OCI-LY7 (cell line): Measurements from ENCODE around the gene GCNT3. TPM values are rescaled to one million over a fixed set of nuclear protein-coding genes. Genes with fewer than 3 reads are reported as not detected.

ENCODE experiments used
- BruUV-seq: library from RNA; stranded (reverse); fragments of 400-500 nt; replicated peaks from 2 replicates; lab custom pipeline; 2021; lab: Mats Ljungman, UMichigan
- CTCF ChIA-PET: fragments of 300-600 bp; sonication (Branson Sonifier 250); formaldehyde crosslinking; loops from one replicate; lab custom pipeline; 2022; ENCODE audit warnings: antibody characterized with exemption; ENCODE audit not compliant: unreplicated experiment; lab: Charles Lee
- POLR2A ChIA-PET: fragments of 300-600 bp; sonication (Branson Sonifier 250); formaldehyde crosslinking; loops from one replicate; lab custom pipeline; 2022; ENCODE audit warnings: antibody characterized with exemption; lab: Charles Lee
- DNase-seq: peaks from one replicate; pipeline ENCODE4 v3.0.0-alpha.2; 2015; ENCODE audit warnings: low spot score
- H2AFZ ChIP-seq: fragments of 200-600 bp; sonication (generic), shearing (Covaris generic); 2 replicates; pipeline ENCODE4 v1.6.1; 2014; ENCODE audit warnings: mild to moderate bottlenecking, antibody characterized with exemption, low read length, moderate library complexity
- H3K27ac ChIP-seq: fragments of 200-600 bp; sonication (generic); 2 replicates; pipeline ENCODE4 v1.5.1; 2014; ENCODE audit warnings: mixed run types, low read depth, mild to moderate bottlenecking, moderate library complexity, low read length, inconsistent platforms; ENCODE audit not compliant: poor library complexity, severe bottlenecking
- H3K36me3 ChIP-seq: fragments of 200-600 bp; sonication (generic); 2 replicates; pipeline ENCODE4 v1.6.1; 2014; ENCODE audit warnings: mild to moderate bottlenecking, antibody characterized with exemption, low read length, moderate library complexity, mixed read lengths; ENCODE audit not compliant: insufficient read depth
- H3K4me1 ChIP-seq: fragments of 200-600 bp; sonication (generic); 2 replicates; pipeline ENCODE4 v1.5.1; 2014; ENCODE audit warnings: mild to moderate bottlenecking, low read length; ENCODE audit not compliant: insufficient read depth, poor library complexity, severe bottlenecking
- H3K4me2 ChIP-seq: fragments of 200-600 bp; sonication (generic); 2 replicates; pipeline ENCODE4 v1.6.1; 2014; ENCODE audit warnings: mild to moderate bottlenecking, low read length
- H3K4me3 ChIP-seq: fragments of 200-600 bp; sonication (generic); 2 replicates; pipeline ENCODE4 v1.5.1; 2014; ENCODE audit warnings: mild to moderate bottlenecking, low read depth, low read length; ENCODE audit not compliant: poor library complexity, severe bottlenecking
- H3K79me2 ChIP-seq: fragments of 200-600 bp; sonication (generic); 2 replicates; pipeline ENCODE4 v1.6.1; 2016; ENCODE audit warnings: low read depth, mild to moderate bottlenecking, low read length, moderate library complexity, mixed read lengths; ENCODE audit not compliant: insufficient read depth
- H3K9me2 ChIP-seq: fragments of 200-600 bp; sonication (generic); 2 replicates; pipeline ENCODE4 v1.6.1; 2016; ENCODE audit warnings: mild to moderate bottlenecking, low read length, mixed read lengths; ENCODE audit not compliant: insufficient read depth
- H3K9me3 ChIP-seq: fragments of 200-600 bp; sonication (generic); 2 replicates; pipeline ENCODE4 v1.6.1; 2014; ENCODE audit warnings: mild to moderate bottlenecking, mixed run types, low read length, mixed read lengths
- H4K20me1 ChIP-seq: fragments of 200-600 bp; sonication (generic); 2 replicates; pipeline ENCODE4 v1.6.1; 2014; ENCODE audit warnings: mild to moderate bottlenecking, antibody characterized with exemption, low read length, moderate library complexity, mixed read lengths; ENCODE audit not compliant: insufficient read depth
- EZH2phosphoT487 ChIP-seq: fragments of 200-600 bp; sonication (generic); IDR thresholded peaks from 2 replicates; pipeline ENCODE4 v1.6.1; 2018; ENCODE audit warnings: low read depth, borderline replicate concordance, mild to moderate bottlenecking, mixed run types, antibody characterized with exemption, low read length, moderate library complexity, mixed read lengths
- intact Hi-C: fragments of 100-400 bp; cut with micrococcal nuclease; formaldehyde crosslinking; loops from one replicate; pipeline ENCODE4 v1.10.0; 2022; ENCODE audit not compliant: unreplicated experiment
- total RNA-seq, 2 experiments: library from RNA; depleted of rRNA in 1 of 2; stranded (reverse); fragments of >200 nt in 1 of 2; shearing (Covaris generic) in 1 of 2; gene quantifications; 2 replicates each; pipeline ENCODE4 v1.2.3, GENCODE V29; 2014 to 2022
- TF ChIP-seq, protein P1 (sequence below): fragments of 200-600 bp; sonication (generic); conservative IDR thresholded peaks from 2 replicates; pipeline ENCODE4 v1.5.1; 2014; ENCODE audit warnings: mild to moderate bottlenecking, antibody characterized with exemption, low read length, moderate library complexity, mixed read lengths

The GCNT3 gene
- total RNA-seq, 2 experiments from 2014 or later = not detected

DNA sequence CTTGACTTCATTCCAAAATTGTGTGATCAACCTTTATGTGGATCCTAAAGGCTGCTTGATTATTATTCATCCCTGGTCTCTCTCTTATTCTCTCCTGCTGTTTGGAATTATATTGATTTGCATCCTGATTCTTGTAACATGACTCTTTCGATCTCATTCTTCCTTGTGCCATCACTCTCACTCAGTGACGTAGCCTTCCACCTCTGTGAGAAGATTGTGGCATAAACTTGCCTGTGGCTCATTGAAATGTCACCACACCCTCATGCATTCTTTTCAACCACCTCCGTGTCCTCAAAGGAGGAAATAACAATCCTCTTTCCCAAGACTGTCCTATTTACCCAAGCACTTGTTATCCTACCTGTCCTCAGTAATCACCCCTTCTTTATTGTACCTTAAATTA is 41.3 kb upstream of the GCNT3 start:
- Histone ChIP-seq H3K4me2 (no peak overlapping the region), H2AFZ (no peak overlapping the region), H3K79me2 (no peaks in the 10 kb centered on the region), H3K4me3 (no peak overlapping the region), H3K27ac (no peak overlapping the region), H4K20me1 (no peaks in the 10 kb centered on the region), H3K9me2 (no peaks in the 10 kb centered on the region), H3K36me3 (no peaks in the 10 kb centered on the region), H3K9me3 (no peaks in the 10 kb centered on the region), H3K4me1 (no peaks in the 10 kb centered on the region)
- no TSS peak for BruUV-seq
- intact Hi-C loops = no loop called here
- ChIA-PET POLR2A (interaction anchor here (0.7 kb wide), 1 partner anchor 269 kb away, joined by 3 read pairs; no protein-coding TSS in a partner anchor), CTCF (no interaction called here)
- no peak for TF ChIP-seq EZH2phosphoT487
- TF ChIP-seq, protein P1, sequence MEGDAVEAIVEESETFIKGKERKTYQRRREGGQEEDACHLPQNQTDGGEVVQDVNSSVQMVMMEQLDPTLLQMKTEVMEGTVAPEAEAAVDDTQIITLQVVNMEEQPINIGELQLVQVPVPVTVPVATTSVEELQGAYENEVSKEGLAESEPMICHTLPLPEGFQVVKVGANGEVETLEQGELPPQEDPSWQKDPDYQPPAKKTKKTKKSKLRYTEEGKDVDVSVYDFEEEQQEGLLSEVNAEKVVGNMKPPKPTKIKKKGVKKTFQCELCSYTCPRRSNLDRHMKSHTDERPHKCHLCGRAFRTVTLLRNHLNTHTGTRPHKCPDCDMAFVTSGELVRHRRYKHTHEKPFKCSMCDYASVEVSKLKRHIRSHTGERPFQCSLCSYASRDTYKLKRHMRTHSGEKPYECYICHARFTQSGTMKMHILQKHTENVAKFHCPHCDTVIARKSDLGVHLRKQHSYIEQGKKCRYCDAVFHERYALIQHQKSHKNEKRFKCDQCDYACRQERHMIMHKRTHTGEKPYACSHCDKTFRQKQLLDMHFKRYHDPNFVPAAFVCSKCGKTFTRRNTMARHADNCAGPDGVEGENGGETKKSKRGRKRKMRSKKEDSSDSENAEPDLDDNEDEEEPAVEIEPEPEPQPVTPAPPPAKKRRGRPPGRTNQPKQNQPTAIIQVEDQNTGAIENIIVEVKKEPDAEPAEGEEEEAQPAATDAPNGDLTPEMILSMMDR = no peak
- no peak for DNase-seq

GRCh38 chr15:59571606-59572005 is 40.0 kb upstream of the GCNT3 start:
- POLR2A ChIA-PET = interaction anchor here (0.7 to 0.9 kb wide), 3 partner anchors 20 to 378 kb away, joined by 3 to 6 read pairs (median 5); no protein-coding TSS in a partner anchor
- TF ChIP-seq EZH2phosphoT487 = no peak
- TF ChIP-seq, protein P1 = no peak

DNA sequence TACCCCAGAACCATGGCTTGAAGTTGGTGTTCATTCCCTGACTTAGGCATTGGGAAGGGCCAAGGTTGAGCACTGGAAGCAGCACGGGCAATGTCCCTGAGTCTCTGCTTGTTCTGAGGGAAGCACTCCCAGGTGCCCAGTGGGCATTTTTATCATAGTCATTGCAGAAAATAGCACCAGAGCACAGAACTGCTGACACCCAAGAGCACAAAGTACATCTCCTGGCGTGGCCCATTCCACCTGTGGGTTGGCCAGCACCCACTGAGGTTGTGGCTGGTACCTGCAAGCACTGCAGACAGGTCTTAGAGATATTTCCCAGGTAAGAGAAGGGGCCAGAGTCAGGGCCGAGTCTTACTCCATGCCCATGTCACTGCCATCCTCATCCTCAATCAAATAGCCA is 28.5 kb upstream of the GCNT3 start:
- no peaks in the 10 kb centered on the region for H4K20me1 ChIP-seq
- intact Hi-C loops = no loop called here
- no peaks in the 10 kb centered on the region for H3K4me1 ChIP-seq
- TF ChIP-seq, protein P1 = no peak
- TF ChIP-seq EZH2phosphoT487 = no peak
- no peaks in the 10 kb centered on the region for H3K9me3 ChIP-seq
- POLR2A ChIA-PET = interaction anchor here (1.3 kb wide), 1 partner anchor 23 kb away, joined by 4 read pairs; no protein-coding TSS in a partner anchor
- H3K27ac ChIP-seq = no peak overlapping the region
- H3K79me2 ChIP-seq = no peaks in the 10 kb centered on the region
- H2AFZ ChIP-seq = no peak overlapping the region
- no TSS peak for BruUV-seq
- no peak for DNase-seq
- no peaks in the 10 kb centered on the region for H3K36me3 ChIP-seq
- no peak overlapping the region for H3K4me2 ChIP-seq
- CTCF ChIA-PET = no interaction called here
- H3K4me3 ChIP-seq = no peak overlapping the region
- no peaks in the 10 kb centered on the region for H3K9me2 ChIP-seq

More at GRCh38 chr15:59571606-59572005, 40.0 kb upstream of the GCNT3 start:
- CTCF ChIA-PET = no interaction called here
- Histone ChIP-seq H3K79me2 (no peaks in the 10 kb centered on the region), H4K20me1 (no peaks in the 10 kb centered on the region), H3K9me2 (no peaks in the 10 kb centered on the region), H3K27ac (no peak overlapping the region), H3K9me3 (no peaks in the 10 kb centered on the region), H3K36me3 (no peaks in the 10 kb centered on the region), H3K4me3 (no peak overlapping the region), H3K4me1 (no peaks in the 10 kb centered on the region), H3K4me2 (no peak overlapping the region), H2AFZ (no peak overlapping the region)
- no TSS peak for BruUV-seq
- intact Hi-C loops = no loop called here
- DNase-seq = no peak
